Endothelial cell of umbilical vein (primary cell): ENCODE data around the gene PSMB7. TPM values are rescaled to one million over a fixed set of nuclear protein-coding genes. Genes with fewer than 3 reads are reported as not detected.

ENCODE experiments used
- BruUV-seq: library from RNA; stranded (reverse); fragments of 400-500 nt; replicated peaks from 2 replicates; lab custom pipeline; 2021; lab: Mats Ljungman, UMichigan
- CTCF ChIA-PET: fragments of 300-600, 350-600 bp; sonication (Branson Sonifier 250); formaldehyde crosslinking; loops from one replicate; lab custom pipeline; 2021; ENCODE audit warnings: antibody characterized with exemption, inconsistent platforms; lab: Charles Lee
- POLR2A ChIA-PET: fragments of 300-600, 350-600 bp; sonication (Branson Sonifier 250); formaldehyde crosslinking; loops from one replicate; lab custom pipeline; 2021; ENCODE audit warnings: antibody characterized with exemption, inconsistent platforms; lab: Charles Lee
- DNase-seq: peaks from one replicate; pipeline ENCODE4 v3.0.0-alpha.2; 2011; ENCODE audit warnings: low read depth, low spot score
- FAIRE-seq: peaks from 2 replicates; lab custom pipeline; 2011; peaks lifted over from hg19 to GRCh38; lab: Jason Lieb, UNC
- H2AFZ ChIP-seq: 2 replicates; pipeline ENCODE4 v1.6.0; 2012; ENCODE audit warnings: low read depth, low read length, control low read depth, inconsistent platforms
- H3K27ac ChIP-seq: 2 replicates; pipeline ENCODE4 v1.5.1; 2011; ENCODE audit warnings: low read depth, mild to moderate bottlenecking, control low read depth, low read length, moderate library complexity; ENCODE audit not compliant: insufficient read depth
- H3K27me3 ChIP-seq, 2 experiments: 2 replicates each; pipeline versions ENCODE4 v1.6.0 to v1.6.1; 2011; ENCODE audit warnings: low read length in 2 of 2, mixed read lengths in 1 of 2; ENCODE audit not compliant: control insufficient read depth in 2 of 2, insufficient read depth in 2 of 2
- H3K36me3 ChIP-seq, 2 experiments: 2 replicates in 1 of 2; 3 replicates in 1 of 2; pipeline ENCODE4 v1.5.1; 2011; ENCODE audit warnings: low read length in 2 of 2, mild to moderate bottlenecking in 1 of 2, moderate library complexity in 1 of 2; ENCODE audit not compliant: control insufficient read depth in 2 of 2, insufficient read depth in 2 of 2; ENCODE audit errors: extremely low read depth in 1 of 2
- H3K4me1 ChIP-seq: 3 replicates; pipeline ENCODE4 v1.5.1; 2011; ENCODE audit warnings: mild to moderate bottlenecking, low read length; ENCODE audit not compliant: control insufficient read depth, insufficient read depth; ENCODE audit errors: extremely low read depth
- H3K4me2 ChIP-seq: 2 replicates; pipeline ENCODE4 v1.6.1; 2011; ENCODE audit warnings: low read length, control low read depth, mixed read lengths; ENCODE audit not compliant: insufficient read depth
- H3K4me3 ChIP-seq, 3 experiments: fragments of 200-600 bp in 1 of 3; sonication (generic), shearing (Covaris generic) in 1 of 3; replicated peaks in 1 of 3; 2 replicates each; pipeline ENCODE4 v1.5.1; 2011 to 2016; ENCODE audit warnings: control low read depth in 3 of 3, low read length in 3 of 3, mild to moderate bottlenecking in 2 of 3, inconsistent platforms in 1 of 3, low read depth in 1 of 3, moderate library complexity in 1 of 3; ENCODE audit not compliant: insufficient read depth in 1 of 3
- H3K79me2 ChIP-seq: 2 replicates; pipeline ENCODE4 v1.6.0; 2012; ENCODE audit warnings: low read length, inconsistent platforms; ENCODE audit not compliant: control insufficient read depth, insufficient read depth
- H3K9ac ChIP-seq: replicated peaks from 2 replicates; pipeline ENCODE3; 2011; ENCODE audit warnings: low read length, control low read depth; ENCODE audit not compliant: insufficient read depth; ENCODE audit errors: extremely low read depth
- H3K9me1 ChIP-seq: replicated peaks from 3 replicates; pipeline ENCODE4 v1.6.0; 2011; ENCODE audit warnings: mild to moderate bottlenecking, low read length; ENCODE audit not compliant: control insufficient read depth, insufficient read depth; ENCODE audit errors: extremely low read depth
- H3K9me3 ChIP-seq: replicated peaks from 2 replicates; pipeline ENCODE4 v1.5.1; 2012; ENCODE audit warnings: low read length, inconsistent platforms; ENCODE audit not compliant: control insufficient read depth, insufficient read depth
- H4K20me1 ChIP-seq: replicated peaks from 2 replicates; pipeline ENCODE3; 2011; ENCODE audit warnings: mild to moderate bottlenecking, low read length; ENCODE audit not compliant: control insufficient read depth, insufficient read depth; ENCODE audit errors: extremely low read depth
- EZH2 ChIP-seq: IDR thresholded peaks from 2 replicates; pipeline ENCODE4 v1.6.1; 2012; ENCODE audit warnings: borderline replicate concordance, low read depth, mild to moderate bottlenecking, moderate library complexity, low read length, inconsistent platforms; ENCODE audit not compliant: severe bottlenecking
- FOS ChIP-seq: IDR thresholded peaks from 2 replicates; pipeline ENCODE4 v1.6.1; 2011; ENCODE audit warnings: mild to moderate bottlenecking, low read length, moderate library complexity, borderline replicate concordance; ENCODE audit not compliant: insufficient read depth
- GATA2 ChIP-seq: IDR thresholded peaks from 2 replicates; pipeline ENCODE4 v1.7.0; 2011; ENCODE audit warnings: low read depth, mild to moderate bottlenecking, moderate library complexity, mixed read lengths, low read length; ENCODE audit not compliant: insufficient read length, insufficient read depth
- JUN ChIP-seq: IDR thresholded peaks from 2 replicates; pipeline ENCODE4 v1.6.1; 2011; ENCODE audit warnings: borderline replicate concordance, low read depth; ENCODE audit not compliant: insufficient read length, insufficient read depth
- MAX ChIP-seq: IDR thresholded peaks from 2 replicates; pipeline ENCODE4 v1.6.1; 2011; ENCODE audit not compliant: insufficient read depth, insufficient read length
- MYC ChIP-seq: IDR thresholded peaks from one replicate; pipeline ENCODE4 v1.6.1; 2011; ENCODE audit warnings: mild to moderate bottlenecking, low read depth, low read length
- POLR2A ChIP-seq: IDR thresholded peaks from 2 replicates; pipeline ENCODE4 v1.6.1; 2012; ENCODE audit warnings: low read depth, mild to moderate bottlenecking, control low read depth, low read length
- POLR2AphosphoS5 ChIP-seq: IDR thresholded peaks from 2 replicates; pipeline ENCODE4 v1.6.1; 2012; ENCODE audit warnings: low read depth, mild to moderate bottlenecking, control low read depth, low read length, moderate library complexity; ENCODE audit not compliant: insufficient read depth
- dilution Hi-C: fragments of 300-500 bp; cut with MboI; formaldehyde crosslinking; loops from one replicate; pipeline ENCODE4 v1.15.0; 2019; ENCODE audit warnings: low sequenced_read_pairs; ENCODE audit not compliant: extremely low pct_ligation_motif_present
- intact Hi-C: fragments of 100-400 bp; cut with micrococcal nuclease; formaldehyde crosslinking; loops from one replicate; pipeline ENCODE4 v1.10.0; 2022
- polyA plus RNA-seq, 4 experiments: library from polyadenylated mRNA; depleted of rRNA in 3 of 4; stranded (reverse) in 3 of 4; unstranded in 1 of 4; fragments of >200 nt; gene quantifications; 2 replicates each; pipeline versions ENCODE4 v1.2.1 to v1.2.3, GENCODE V29; 2011 to 2012; ENCODE audit warnings: missing spikeins in 1 of 4
- total RNA-seq: library from RNA; stranded (reverse); gene quantifications from 2 replicates; pipeline ENCODE4 v1.2.3, GENCODE V29; 2021
- TF ChIP-seq, protein P1 (sequence below), 2 donors: IDR thresholded peaks; 1 replicate in 1 of 2; 2 replicates in 1 of 2; pipeline ENCODE4 v1.5.1; 2011; ENCODE audit warnings: low read length in 2 of 2, mild to moderate bottlenecking in 2 of 2, moderate library complexity in 2 of 2, control low read depth in 1 of 2, inconsistent platforms in 1 of 2, low read depth in 1 of 2; ENCODE audit not compliant: insufficient read depth in 1 of 2; ENCODE audit errors: extremely low read depth in 1 of 2

Gene PSMB7
- total and polyA plus RNA-seq, 2 donors (not counting 3 experiments of a cell fraction or from before 2014, with no cell fraction given), result 227 to 366 TPM

- Histone ChIP-seq H3K27me3 (no peaks in the 10 kb centered on the region), H3K4me1 (no peaks in the 10 kb centered on the region), H3K4me3 (no peak overlapping the region), H3K9ac (no peak overlapping the region), H3K9me3 (no peaks in the 10 kb centered on the region), H2AFZ (no peak overlapping the region), H3K79me2 (peaks cover 94% of the 10 kb centered on the region), H4K20me1 (peaks cover 8% of the 10 kb centered on the region), H3K9me1 (no peaks in the 10 kb centered on the region), H3K36me3 (no peaks in the 10 kb centered on the region), H3K27ac (no peak overlapping the region), H3K4me2 (no peak overlapping the region)
- dilution Hi-C loops, result no loop called here
- TF ChIP-seq POLR2A (no peak), FOS (no peak), GATA2 (no peak), EZH2 (no peak), MAX (no peak), POLR2AphosphoS5 (no peak), MYC (no peak), JUN (no peak)
- TF ChIP-seq, protein P1, sequence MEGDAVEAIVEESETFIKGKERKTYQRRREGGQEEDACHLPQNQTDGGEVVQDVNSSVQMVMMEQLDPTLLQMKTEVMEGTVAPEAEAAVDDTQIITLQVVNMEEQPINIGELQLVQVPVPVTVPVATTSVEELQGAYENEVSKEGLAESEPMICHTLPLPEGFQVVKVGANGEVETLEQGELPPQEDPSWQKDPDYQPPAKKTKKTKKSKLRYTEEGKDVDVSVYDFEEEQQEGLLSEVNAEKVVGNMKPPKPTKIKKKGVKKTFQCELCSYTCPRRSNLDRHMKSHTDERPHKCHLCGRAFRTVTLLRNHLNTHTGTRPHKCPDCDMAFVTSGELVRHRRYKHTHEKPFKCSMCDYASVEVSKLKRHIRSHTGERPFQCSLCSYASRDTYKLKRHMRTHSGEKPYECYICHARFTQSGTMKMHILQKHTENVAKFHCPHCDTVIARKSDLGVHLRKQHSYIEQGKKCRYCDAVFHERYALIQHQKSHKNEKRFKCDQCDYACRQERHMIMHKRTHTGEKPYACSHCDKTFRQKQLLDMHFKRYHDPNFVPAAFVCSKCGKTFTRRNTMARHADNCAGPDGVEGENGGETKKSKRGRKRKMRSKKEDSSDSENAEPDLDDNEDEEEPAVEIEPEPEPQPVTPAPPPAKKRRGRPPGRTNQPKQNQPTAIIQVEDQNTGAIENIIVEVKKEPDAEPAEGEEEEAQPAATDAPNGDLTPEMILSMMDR (IDR thresholded peaks at IDR 0.05; ENCODE audit: extremely low read depth in 1 of 2, insufficient read depth in 1 of 2, low read depth in 1 of 2, low read length in 2 of 2), result no peak
- POLR2A ChIA-PET, result no interaction called here
- DNase-seq (no peak), FAIRE-seq (no peak)
- CTCF ChIA-PET, result no interaction called here
- no TSS peak for BruUV-seq
- intact Hi-C loops, result no loop called here
These were observed 46.5 kb downstream of the PSMB7 start for GRCh38 chr9:124368692-124369091.
